HS-5 (cell line): Measurements from ENCODE around the gene AK8.
"Not testable (repeated sequence)": the region's sequence is repeated elsewhere in the genome, so short reads cannot be mapped to it uniquely, and the experiment has no call there.

Experiments
- DNase-seq: peaks from one replicate; pipeline ENCODE4 v3.0.0-alpha.2; 2012; ENCODE audit warnings: low read depth

The AK8 gene

DNA sequence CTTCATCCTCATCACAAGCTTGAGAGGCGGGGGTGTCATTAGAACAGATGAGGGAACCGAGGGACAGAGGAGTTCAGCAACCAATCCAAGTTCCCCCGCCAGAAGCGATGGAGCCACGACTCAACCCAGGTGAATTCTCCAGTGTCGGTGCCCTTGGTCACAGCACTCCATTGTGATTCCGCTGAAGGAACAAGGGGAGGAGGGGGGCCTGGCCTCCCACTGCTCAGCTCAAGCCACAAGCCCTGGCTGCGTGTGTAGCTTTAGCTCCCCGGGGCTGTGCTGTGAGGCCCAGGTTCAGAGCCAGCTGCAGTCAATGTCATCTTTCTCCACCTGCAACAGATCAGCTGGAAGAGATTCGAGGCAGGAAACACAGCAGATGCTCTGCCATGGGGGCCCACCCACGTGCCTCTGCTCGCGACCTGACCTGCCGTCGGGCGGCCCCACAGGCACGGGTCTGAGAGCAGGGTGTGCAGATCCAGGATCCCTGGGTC, 135.2 kb downstream of the AK8 start:
- DNase-seq: no peak

- DNase-seq: no peak
These were observed 137.4 kb downstream of the AK8 start for GRCh38 chr9:132740526-132741309.

DNA sequence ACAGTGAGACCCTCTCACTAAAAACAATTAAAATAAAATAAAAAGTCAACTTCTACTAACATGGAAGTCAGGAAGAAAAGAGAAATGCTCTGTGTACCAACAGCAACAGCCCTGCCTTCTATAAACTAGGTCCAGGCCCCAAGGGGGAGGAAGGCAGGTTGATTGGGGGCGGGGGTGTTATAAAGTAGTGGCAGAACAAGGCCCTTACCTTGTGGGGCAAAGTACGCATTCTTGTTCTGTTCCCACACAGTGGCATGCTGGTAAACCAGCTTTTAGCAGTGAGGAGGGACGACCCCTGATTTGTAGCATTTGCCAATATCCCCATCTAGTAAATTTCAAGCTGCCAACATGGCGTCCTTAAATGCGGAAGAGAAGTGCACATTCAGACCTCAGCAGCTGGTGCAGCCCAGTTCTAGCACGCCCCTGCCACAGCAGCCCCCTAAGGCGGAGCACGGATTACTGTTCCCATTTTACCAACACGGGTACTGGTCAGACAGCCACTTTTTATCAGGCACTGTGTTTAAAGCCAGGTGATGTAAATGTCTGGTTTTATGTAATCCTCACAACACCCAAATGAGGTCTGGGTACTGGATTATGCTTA, 138.3 kb downstream of the AK8 start:
- no peak for DNase-seq

DNA sequence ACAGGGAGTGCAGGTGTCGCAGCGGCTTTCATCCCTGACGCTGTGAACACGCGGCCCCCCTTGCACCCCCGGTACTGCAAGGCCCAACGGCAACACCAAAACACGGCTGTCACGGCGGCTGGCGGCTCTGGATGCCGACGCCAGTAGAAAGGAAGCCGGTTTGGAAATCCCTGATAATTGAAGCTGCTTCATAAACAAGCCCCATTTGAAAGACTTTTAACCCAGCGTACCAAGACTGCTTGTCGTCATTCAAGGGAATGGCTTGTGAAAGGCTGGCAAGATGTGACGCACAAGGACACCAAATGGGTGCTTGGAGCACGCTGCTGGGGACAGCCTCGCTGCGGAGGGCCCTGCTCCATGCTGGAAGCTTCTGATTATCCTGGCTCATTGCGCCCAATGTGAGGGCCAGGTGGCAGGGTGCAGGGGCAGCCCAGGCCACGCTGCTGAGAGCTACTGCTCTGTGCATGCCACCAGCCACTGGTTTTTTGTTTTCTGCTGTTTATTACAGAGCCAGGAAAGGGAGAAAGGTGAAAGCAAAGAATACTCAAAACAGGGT, 144.7 kb downstream of the AK8 start:
- no peak for DNase-seq

- no peak for DNase-seq
These were observed 145.5 kb downstream of the AK8 start for GRCh38 chr9:132732326-132733259.

DNA sequence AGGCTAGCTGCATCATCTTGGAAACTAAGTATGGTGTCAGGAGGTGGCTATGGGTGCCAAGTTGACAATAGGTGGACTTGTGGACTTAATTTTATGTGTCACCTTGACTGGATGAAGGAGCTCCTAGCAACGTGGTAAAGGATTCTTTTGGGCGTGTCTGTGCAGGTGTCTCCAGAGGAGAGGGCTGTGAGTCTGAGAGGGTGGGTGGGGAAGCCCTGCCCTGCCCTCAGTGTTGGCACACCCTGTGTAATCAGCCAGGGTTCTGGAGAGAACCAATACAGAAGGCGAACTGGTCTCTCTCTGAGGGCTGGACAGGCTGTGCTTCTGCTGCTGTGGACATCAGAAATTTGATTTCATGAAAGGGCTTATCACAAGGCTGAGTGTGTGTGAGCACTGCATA, 146.9 kb downstream of the AK8 start:
- no peak for DNase-seq

DNA sequence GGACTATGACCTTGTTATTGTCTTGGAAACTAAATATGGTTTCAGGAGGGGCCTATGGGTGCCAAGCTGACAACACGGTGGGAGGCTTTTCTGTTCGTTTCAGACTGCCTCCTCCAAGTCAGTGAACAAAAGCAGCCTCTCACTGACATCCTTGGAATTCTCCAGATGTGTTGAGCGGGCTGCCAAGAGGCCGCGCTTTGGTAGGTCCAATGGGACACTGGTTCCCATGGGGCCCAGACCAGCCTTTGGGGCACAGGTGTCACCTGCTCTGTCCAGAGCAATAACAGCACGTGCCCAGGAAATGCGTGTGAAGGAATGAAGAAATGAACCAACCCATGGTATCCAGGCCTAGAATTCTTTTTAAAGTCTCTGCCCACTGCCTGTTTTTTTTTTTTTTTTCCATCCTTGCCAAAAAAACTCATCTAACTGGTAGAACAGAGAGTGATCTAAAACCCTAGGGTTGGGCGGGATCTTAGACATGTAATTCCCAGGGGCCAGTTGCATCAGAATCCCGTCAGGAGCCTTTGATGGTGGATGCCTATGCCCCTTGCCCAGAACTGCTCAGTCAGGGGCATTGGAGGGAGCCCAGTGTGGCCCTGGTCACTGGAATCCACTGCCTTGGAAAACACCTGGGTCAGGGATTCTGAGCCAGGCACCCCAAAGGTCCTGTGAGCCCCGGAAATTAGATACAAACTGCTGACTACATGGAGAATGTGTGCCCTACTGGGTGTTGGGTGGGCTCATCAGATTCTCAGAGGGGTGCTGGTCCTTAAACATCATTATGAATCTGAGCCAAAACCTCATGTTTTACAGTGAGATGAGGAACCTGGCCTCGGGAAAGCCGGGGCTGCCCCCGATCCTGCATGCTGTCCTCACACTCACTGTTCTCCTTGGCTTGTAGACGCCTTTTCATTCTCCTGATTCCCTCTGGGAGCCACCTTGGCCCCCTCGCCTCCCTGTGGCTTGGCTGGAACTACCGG, 147.7 kb downstream of the AK8 start:
- DNase-seq: no peak

- no peak for DNase-seq
These were observed 148.7 kb downstream of the AK8 start for GRCh38 chr9:132729235-132729890.

- no peak for DNase-seq
These were observed 149.6 kb downstream of the AK8 start for GRCh38 chr9:132728497-132728896.

DNA sequence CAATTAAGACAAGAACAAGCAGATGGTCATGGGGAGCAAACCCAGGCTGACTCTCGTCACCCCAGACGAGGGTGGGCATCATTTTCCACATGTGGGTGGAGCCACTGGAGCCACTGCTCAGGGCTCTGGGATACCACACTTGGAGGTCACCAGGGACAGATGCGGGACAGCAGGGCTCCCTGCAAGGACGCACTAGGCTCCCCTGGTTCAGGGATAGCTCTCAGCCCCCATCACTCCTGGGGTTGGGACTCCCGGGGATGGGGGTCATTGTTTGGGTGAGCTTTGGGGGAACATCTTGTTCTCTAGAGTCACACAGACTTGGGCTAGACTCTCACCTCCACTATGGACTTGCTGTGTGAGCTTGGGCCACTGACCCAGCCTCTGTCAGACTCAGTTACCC, 150.0 kb downstream of the AK8 start:
- no peak for DNase-seq

DNA sequence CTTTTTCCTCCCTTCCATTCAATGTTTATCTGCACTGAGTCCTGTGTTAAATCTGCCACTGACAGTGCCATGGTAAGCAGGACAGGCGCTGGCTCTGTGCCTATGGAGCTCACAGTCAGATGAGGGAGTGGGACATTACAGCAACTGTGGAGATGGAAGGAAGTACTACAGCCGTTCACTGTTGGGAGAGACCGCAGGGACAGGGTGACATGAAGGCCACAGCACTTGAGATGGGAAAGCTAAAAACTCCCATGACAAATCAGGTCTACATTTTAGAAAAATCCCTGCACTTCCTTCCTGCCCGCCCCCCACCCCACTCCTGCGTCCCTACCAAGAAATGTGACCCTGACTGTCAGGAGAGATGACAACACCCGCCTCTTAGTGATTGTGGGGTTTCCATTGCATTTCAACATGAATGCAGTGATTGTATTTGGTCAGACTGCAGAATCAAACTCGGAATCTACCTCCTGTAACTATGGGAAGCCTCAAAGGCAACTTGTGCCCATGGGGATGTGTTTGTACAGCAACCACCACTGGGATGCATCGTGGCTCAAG, 151.4 kb downstream of the AK8 start:
- no peak for DNase-seq

DNA sequence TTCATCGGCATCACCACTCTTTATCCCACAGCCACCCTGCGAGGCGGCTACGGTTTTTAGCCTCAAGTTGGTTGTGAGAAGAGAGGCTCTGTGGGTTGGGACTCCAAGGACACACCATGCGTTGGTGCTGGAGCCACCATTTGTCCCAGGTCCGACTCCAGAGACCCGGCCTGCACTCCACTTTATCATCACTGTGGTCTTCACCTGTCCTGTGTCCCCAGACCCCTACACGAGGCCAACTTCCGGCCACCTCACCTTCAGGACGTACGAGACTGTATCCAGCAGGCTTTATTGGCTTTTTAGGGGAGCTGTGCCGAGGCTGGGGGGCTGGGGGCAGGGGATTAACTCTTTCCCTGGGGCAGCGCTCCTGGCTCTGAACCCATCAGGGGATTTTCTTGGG, 152.8 kb downstream of the AK8 start:
- no peak for DNase-seq

DNA sequence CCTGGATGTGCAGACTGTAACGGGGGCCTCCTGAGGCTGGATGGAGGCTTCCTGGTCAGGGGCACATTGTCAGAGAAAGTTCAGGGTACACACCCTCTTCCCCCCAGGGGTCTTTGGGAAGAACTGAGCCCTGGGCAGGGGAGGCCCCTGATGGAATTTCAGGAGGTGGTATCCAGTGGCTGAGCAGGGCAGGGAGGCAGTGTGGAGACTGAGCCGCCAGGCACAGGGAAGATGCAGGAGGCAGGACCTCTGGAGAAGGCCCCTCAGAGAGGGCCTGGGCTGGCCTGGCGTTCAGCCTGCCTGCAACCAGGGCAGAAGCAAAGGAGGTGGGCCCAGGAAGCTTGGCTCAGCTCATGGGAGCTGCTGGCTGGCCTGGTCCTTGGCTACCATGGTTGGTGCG, 154.3 kb downstream of the AK8 start:
- DNase-seq: no peak

- DNase-seq: no peak
These were observed 155.5 kb downstream of the AK8 start for GRCh38 chr9:132722564-132723065.

- no peak for DNase-seq
These were observed 156.4 kb downstream of the AK8 start for GRCh38 chr9:132721661-132722060.

DNA sequence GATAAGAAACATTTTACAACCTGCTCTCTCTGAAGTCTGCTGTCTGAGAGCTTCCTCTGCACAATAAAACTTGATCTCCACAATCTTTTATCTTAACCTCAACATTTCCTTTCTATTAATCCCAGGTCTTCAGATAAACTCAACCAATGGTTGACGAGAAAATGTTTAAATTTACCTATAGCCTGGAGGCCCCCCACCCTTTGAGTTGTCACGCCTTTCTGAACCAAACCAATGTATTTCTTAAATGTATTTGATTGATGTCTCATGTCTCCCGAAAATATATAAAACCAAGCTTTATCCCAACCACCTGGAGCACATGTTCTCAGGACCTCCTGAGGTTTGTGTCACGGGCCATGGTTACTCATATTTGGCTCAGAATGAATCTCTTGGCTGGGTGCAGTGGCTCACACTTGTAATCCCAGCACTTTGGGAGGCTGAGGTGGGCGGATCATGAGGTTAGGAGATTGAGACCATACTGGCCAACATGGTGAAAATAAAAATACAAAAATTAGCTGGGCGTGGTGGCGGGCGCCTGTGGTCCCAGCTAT, 159.6 kb downstream of the AK8 start:
- DNase-seq: not testable (repeated sequence)

GRCh38 chr9:132717326-132717945, 160.6 kb downstream of the AK8 start:
- no peak for DNase-seq

GRCh38 chr9:132716007-132716406, 162.1 kb downstream of the AK8 start:
- no peak for DNase-seq

- DNase-seq: no peak
These were observed 165.3 kb downstream of the AK8 start for GRCh38 chr9:132712753-132713152.
